ENCODE data around the gene HSPB2.

Gene HSPB2

GRCh38 chr11:111938687-111939160 lies 26.2 kb downstream of the HSPB2 start:
- peak; percentile 26 for DNase-seq (ENCODE audit: low read depth, low spot score)

- no peak for DNase-seq (ENCODE audit: low read depth, low spot score)
Observed at GRCh38 chr11:111939836-111940604, 27.5 kb downstream of the HSPB2 start.

- no peak for DNase-seq (ENCODE audit: low read depth, low spot score)
Observed at GRCh38 chr11:111941963-111942362, 29.4 kb downstream of the HSPB2 start.

DNA sequence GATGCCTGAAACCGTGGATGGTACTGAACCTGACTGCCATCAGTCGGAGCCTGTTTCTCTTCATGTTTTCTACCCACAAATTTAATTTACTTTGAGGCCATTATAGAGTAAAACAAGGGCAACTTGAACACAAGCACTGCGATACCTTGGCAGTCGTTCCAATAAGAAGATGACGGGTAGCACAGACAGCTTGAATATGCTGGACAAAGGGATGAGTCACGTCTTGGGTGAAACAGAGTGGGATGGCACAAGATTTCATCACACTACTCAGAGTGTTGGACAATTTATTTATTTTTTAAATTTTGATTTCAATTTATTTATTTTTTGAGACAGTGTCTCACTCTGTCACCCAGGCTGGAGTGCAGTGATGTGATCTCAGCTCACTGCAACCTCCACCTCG lies 30.3 kb downstream of the HSPB2 start:
- no peak for DNase-seq (ENCODE audit: low read depth, low spot score)

DNA sequence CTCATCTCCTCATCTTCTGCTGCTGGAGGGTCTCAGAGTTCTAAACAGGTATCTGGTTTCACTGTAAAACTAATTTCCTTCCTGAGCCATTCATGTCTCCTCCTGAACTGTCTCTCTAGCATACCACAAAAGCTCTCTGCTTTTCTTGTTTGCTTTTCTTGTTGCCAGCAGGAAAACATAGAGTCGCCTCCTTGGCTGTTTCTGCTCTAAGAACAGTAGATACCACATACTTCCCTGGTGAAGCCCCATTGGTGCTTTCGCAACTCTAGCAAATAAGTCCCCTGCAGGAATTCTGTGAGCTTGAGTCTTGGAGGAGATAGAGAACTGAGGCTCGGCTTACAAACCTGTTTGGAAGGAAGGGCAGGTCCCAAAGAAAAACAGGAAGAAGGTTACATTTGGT lies 31.6 kb downstream of the HSPB2 start:
- DNase-seq (ENCODE audit: low read depth, low spot score) = peak; percentile 50

- DNase-seq (ENCODE audit: low read depth, low spot score) = no peak
Observed at GRCh38 chr11:111944651-111945051, 32.1 kb downstream of the HSPB2 start.

DNA sequence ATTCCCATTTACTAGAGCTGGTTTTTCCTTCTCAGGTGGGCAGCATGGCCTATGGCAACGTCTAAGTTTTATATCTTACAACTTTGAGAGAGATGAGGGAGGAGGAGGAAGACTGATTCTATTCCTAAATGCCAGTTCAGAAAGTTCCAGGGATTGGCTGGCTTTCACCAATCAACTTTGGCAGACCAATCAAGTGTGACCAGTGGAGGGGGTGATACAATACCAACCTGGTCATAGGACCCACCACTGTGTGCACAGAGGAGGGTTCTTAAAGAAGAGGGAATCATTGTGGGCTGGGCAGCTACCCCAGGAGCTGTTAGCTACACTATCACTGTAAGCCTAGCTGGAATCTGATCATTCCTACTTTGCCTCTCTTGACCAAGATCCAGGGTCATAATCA lies 32.7 kb downstream of the HSPB2 start:
- DNase-seq (ENCODE audit: low read depth, low spot score) = no peak

DNA sequence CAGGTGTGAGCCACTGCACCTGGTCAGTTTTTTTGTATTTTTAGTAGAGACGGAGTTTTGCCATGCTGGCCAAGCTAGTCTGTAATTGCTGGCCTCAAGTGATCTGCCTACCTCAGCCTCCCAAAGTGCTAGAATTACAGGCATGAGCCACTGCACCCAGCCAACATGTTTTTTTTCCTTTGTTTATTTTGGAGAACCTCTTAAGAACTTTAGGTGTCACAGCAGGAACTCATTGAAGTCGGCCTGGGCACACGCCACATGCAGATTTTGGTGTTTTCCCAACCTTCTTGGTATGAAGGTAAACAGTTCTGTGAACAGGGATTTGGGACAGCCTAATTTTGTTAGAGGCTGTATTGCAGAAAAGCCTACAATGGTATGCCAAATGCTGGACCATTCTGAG lies 34.0 kb downstream of the HSPB2 start:
- DNase-seq (ENCODE audit: low read depth, low spot score) = peak; percentile 26

GRCh38 chr11:111947143-111947542 lies 34.6 kb downstream of the HSPB2 start:
- no peak for DNase-seq (ENCODE audit: low read depth, low spot score)

- no peak for DNase-seq (ENCODE audit: low read depth, low spot score)
Observed at GRCh38 chr11:111949519-111950426, 37.2 kb downstream of the HSPB2 start.

DNA sequence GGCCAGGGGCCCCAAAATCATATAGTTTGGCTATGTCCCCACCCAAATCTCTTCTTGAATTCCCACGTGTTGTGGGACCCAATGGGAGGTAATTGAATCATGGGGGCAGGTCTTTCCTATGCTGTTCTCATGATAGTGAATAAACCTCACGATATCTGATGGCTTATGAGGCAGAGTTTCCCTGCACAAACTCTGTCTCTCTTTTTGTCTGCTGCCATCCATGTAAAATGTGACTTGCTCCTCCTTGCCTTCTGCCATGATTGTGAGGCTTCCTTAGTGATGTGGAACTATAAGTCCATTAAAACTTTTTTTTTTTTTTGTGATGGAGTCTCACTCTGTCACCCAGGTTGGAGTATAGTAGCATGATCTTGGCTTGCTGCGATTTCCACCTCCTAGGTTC lies 39.0 kb downstream of the HSPB2 start:
- DNase-seq (ENCODE audit: low read depth, low spot score) = no peak

DNA sequence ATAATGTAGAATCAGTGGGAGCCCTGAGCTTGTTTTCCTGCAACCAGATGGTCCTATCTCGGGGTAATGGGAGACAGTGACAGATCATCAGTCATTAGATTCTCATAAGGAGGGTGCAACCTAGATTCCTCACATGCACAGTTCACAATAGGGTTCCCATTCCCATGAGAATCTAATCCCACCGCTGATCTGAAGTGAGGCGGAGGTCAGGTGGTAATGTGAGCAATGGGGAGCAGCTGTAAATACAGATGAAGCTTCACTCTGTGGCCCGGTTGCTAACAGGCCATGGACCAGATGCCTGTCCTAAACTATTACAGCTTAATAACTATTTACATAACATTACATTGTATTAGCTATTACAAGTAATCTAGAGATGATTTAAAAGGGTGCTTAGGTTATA lies 41.6 kb downstream of the HSPB2 start:
- DNase-seq (ENCODE audit: low read depth, low spot score) = no peak

- no peak for DNase-seq (ENCODE audit: low read depth, low spot score)
Observed at GRCh38 chr11:111957663-111958444, 45.3 kb downstream of the HSPB2 start.

DNA sequence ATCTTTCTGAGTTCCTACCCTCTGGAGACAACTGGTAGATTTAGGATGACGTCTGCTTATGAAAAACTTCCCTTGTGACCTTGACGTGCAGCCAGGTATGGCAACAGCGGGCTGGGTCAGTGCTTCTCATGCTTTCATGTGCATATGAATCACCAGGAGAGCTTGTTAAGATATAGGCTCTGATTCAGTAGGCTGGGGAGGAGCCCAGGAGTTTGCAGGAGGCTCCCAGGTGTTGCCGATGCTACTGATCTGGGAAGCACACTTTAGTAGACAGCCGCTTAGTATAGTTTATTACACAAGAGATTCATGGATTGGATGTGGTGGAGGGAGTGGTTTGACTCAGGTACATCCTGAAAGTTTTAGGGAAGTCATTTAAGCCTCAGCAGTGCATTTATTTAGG lies 48.4 kb downstream of the HSPB2 start:
- no peak for DNase-seq (ENCODE audit: low read depth, low spot score)

DNA sequence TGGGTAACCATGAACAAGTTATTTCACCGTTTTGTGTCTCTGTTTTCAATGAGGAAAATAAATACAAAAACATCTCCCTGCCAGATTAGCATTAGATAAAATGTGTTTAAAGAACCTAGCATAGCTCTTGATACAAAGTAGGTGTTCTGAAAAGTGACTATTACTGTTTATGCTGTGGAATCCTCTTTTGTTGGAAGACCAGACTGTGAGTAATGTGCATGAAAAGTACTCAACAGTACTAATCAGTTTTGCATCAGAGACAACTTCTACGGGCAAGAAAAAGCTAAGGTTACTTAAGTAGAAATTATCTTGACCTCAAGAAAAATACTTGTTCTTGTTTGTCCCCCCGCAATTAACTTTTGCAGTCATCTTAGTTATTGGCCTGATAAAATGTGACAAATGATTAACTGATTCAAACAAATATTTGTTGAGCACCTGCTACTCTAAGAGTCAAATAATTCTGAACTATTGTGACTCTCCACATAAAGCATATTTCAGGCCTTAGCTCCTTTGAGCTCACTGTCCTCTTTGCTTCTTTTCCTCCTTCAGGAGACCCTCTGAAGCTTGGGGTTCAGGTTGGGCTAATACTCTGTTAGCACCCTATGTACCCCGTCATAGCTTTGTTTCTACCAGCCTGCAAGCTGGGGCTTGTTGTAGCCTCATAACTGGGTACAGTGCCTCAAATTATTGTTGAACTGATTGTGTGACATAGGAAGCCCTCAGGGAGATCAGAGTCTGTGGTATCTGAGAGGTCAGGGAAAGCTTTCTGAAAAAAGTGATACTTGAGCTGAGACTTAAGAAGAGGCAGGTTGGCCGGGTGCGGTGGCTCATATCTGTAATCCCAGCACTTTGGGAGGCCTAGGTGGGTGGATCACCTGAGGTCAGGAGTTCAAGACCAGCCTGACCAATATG lies 49.1 kb downstream of the HSPB2 start:
- no peak for DNase-seq (ENCODE audit: low read depth, low spot score)
